Fibroblast of lung (primary cell): ENCODE results near the gene USP24. TPM values are rescaled to one million over a fixed set of nuclear protein-coding genes. Genes with fewer than 3 reads are reported as not detected.
A peak's percentile ranks its signal among the peaks of the same experiment; 100 is the strongest.

Source experiments
- DNase-seq, 2 donors: peaks; one replicate each; pipeline versions ENCODE4 v3.0.0 to v3.0.0-alpha.2; 2010; ENCODE audit warnings: low read depth in 2 of 2
- H2AFZ ChIP-seq: 2 replicates; pipeline ENCODE4 v1.5.1; 2012; ENCODE audit warnings: low read length, control low read depth, inconsistent platforms
- H3K27ac ChIP-seq: 2 replicates; pipeline ENCODE4 v1.5.1; 2011; ENCODE audit warnings: low read length, control low read depth; ENCODE audit not compliant: insufficient read depth
- H3K27me3 ChIP-seq: 2 replicates; pipeline ENCODE4 v1.5.1; 2011; ENCODE audit warnings: mild to moderate bottlenecking, low read length; ENCODE audit not compliant: control insufficient read depth, insufficient read depth
- H3K36me3 ChIP-seq: 2 replicates; pipeline ENCODE4 v1.5.1; 2011; ENCODE audit warnings: low read length; ENCODE audit not compliant: control insufficient read depth, insufficient read depth
- H3K4me1 ChIP-seq: 2 replicates; pipeline ENCODE4 v1.5.1; 2011; ENCODE audit warnings: low read length; ENCODE audit not compliant: control insufficient read depth, insufficient read depth; ENCODE audit errors: extremely low read depth
- H3K4me2 ChIP-seq: 2 replicates; pipeline ENCODE4 v1.5.1; 2011; ENCODE audit warnings: low read length, control low read depth; ENCODE audit not compliant: insufficient read depth; ENCODE audit errors: extremely low read depth
- H3K4me3 ChIP-seq, 4 experiments: fragments of 200-600 bp in 1 of 4; sonication (generic) in 1 of 4; replicated peaks in 1 of 4; 2 replicates each; pipeline ENCODE4 v1.5.1; 2011 to 2016; ENCODE audit warnings: low read length in 4 of 4, low read depth in 3 of 4, mild to moderate bottlenecking in 3 of 4, control low read depth in 2 of 4, inconsistent platforms in 1 of 4, mixed read lengths in 1 of 4; ENCODE audit not compliant: insufficient read depth in 1 of 4; ENCODE audit errors: control extremely low read depth in 1 of 4
- H3K79me2 ChIP-seq: 2 replicates; pipeline ENCODE4 v1.5.1; 2012; ENCODE audit warnings: mild to moderate bottlenecking, low read length, inconsistent platforms; ENCODE audit not compliant: control insufficient read depth, insufficient read depth
- H3K9ac ChIP-seq: 2 replicates; pipeline ENCODE4 v1.5.1; 2011; ENCODE audit warnings: mild to moderate bottlenecking, low read length, control low read depth; ENCODE audit not compliant: insufficient read depth
- H3K9me3 ChIP-seq: 2 replicates; pipeline ENCODE4 v1.5.1; 2012; ENCODE audit warnings: low read depth, low read length; ENCODE audit not compliant: control insufficient read depth, insufficient read depth
- H4K20me1 ChIP-seq: 2 replicates; pipeline ENCODE4 v1.5.1; 2011; ENCODE audit warnings: low read length; ENCODE audit not compliant: control insufficient read depth, insufficient read depth; ENCODE audit errors: extremely low read depth
- CTCF ChIP-seq, 2 donors: IDR thresholded peaks in 1 of 2; conservative IDR thresholded peaks in 1 of 2; 1 replicate in 1 of 2; 2 replicates in 1 of 2; pipeline ENCODE4 v1.5.1; 2011 to 2012; ENCODE audit warnings: low read length in 2 of 2, control low read depth in 1 of 2, inconsistent platforms in 1 of 2, low read depth in 1 of 2, mild to moderate bottlenecking in 1 of 2
- EZH2 ChIP-seq: IDR thresholded peaks from 2 replicates; pipeline ENCODE4 v1.5.1; 2012; ENCODE audit warnings: low read length, control low read depth, mild to moderate bottlenecking; ENCODE audit errors: missing control alignments
- polyA plus RNA-seq, 2 donors: library from polyadenylated mRNA; depleted of rRNA in 1 of 2; stranded (reverse) in 1 of 2; unstranded in 1 of 2; fragments of >200 nt; gene quantifications; 2 replicates each; pipeline ENCODE4 v1.2.1, GENCODE V29; 2011 to 2012; ENCODE audit warnings: missing spikeins in 1 of 2
- total RNA-seq: library from RNA; depleted of rRNA; stranded (reverse); fragments of >200 nt; gene quantifications from 2 replicates; pipeline ENCODE4 v1.2.1, GENCODE V29; 2014

USP24 gene
- total and polyA plus RNA-seq, 2 donors (not counting 1 experiment from before 2014, with no cell fraction given): 16.4 to 63.9 TPM

- no peak for TF ChIP-seq CTCF (conservative IDR thresholded peaks at IDR 0.05 in 1 of 2, IDR thresholded peaks at IDR 0.05 in 1 of 2; ENCODE audit: low read depth in 1 of 2, low read length in 2 of 2)
- no peak for TF ChIP-seq EZH2
- H3K4me3 ChIP-seq: no peak overlapping the region
- H3K79me2 ChIP-seq: no peaks in the 10 kb centered on the region
- peaks cover 9% of the 10 kb centered on the region for H3K36me3 ChIP-seq
- DNase-seq: no peak
- no peak overlapping the region for H3K4me2 ChIP-seq
- H3K27me3 ChIP-seq: no peaks in the 10 kb centered on the region
- no peak overlapping the region for H3K27ac ChIP-seq
- H3K4me1 ChIP-seq: no peaks in the 10 kb centered on the region
- no peak overlapping the region for H2AFZ ChIP-seq
- H3K9me3 ChIP-seq: no peaks in the 10 kb centered on the region
- no peaks in the 10 kb centered on the region for H4K20me1 ChIP-seq
- no peak overlapping the region for H3K9ac ChIP-seq
Observed at GRCh38 chr1:55092475-55092874, 122.7 kb downstream of the USP24 start.

- Histone ChIP-seq H3K4me1 (no peaks in the 10 kb centered on the region), H3K4me3 (no peak overlapping the region), H4K20me1 (no peaks in the 10 kb centered on the region), H3K79me2 (no peaks in the 10 kb centered on the region), H2AFZ (no peak overlapping the region), H3K9ac (no peak overlapping the region), H3K27ac (no peak overlapping the region), H3K4me2 (no peak overlapping the region), H3K27me3 (no peaks in the 10 kb centered on the region), H3K9me3 (no peaks in the 10 kb centered on the region), H3K36me3 (peaks cover 14% of the 10 kb centered on the region)
- peak in 1 of 2 donors; percentile 52 for DNase-seq
- TF ChIP-seq EZH2: no peak
- no peak for TF ChIP-seq CTCF (conservative IDR thresholded peaks at IDR 0.05 in 1 of 2, IDR thresholded peaks at IDR 0.05 in 1 of 2; ENCODE audit: low read depth in 1 of 2, low read length in 2 of 2)
Observed at GRCh38 chr1:55089683-55090082, 125.5 kb downstream of the USP24 start.

- H3K79me2 ChIP-seq: no peaks in the 10 kb centered on the region
- no peaks in the 10 kb centered on the region for H3K9me3 ChIP-seq
- H3K4me1 ChIP-seq: no peaks in the 10 kb centered on the region
- H3K9ac ChIP-seq: no peak overlapping the region
- no peak overlapping the region for H3K4me3 ChIP-seq
- peaks cover 17% of the 10 kb centered on the region for H3K36me3 ChIP-seq
- no peak overlapping the region for H3K4me2 ChIP-seq
- no peaks in the 10 kb centered on the region for H4K20me1 ChIP-seq
- no peak overlapping the region for H2AFZ ChIP-seq
- H3K27me3 ChIP-seq: no peaks in the 10 kb centered on the region
- no peak overlapping the region for H3K27ac ChIP-seq
- TF ChIP-seq EZH2: no peak
- no peak for TF ChIP-seq CTCF (conservative IDR thresholded peaks at IDR 0.05 in 1 of 2, IDR thresholded peaks at IDR 0.05 in 1 of 2; ENCODE audit: low read depth in 1 of 2, low read length in 2 of 2)
- DNase-seq: no peak
Observed at GRCh38 chr1:55088413-55088812, 126.8 kb downstream of the USP24 start.
